Measurements from ENCODE around the gene FHAD1. TPM values are rescaled to one million over a fixed set of nuclear protein-coding genes. Genes with fewer than 3 reads are reported as not detected.

FHAD1 gene
- total RNA-seq, 1 experiment from 2014 or later = 2.0 TPM

DNA sequence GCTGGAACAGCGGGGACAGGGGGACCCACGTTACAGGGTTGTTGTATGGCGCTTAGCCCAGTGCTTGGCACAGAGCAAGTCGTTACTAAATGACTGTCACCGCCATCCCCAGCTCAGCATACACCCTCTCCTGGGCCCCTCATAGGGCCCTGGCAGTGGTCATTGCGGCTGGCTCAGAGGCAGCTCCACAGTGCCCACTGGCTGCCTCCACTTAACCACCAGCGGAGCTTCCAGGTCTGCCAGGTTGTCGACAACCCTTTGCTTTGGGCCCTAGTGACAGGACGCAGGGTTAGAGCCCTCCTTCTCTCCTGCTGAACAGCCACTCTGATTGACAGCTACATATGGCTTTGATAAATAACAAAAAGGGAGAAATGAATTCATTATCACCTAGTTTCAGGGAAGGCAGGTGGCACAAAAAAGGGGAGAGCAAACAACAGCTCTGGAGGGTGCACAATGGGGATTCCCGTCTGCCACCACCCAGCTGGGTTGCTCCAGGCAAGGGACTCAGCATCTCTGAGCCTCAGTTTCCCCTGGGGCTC is 167.5 kb downstream of the FHAD1 start:
- no peak for TF ChIP-seq EZH2 (IDR thresholded peaks at IDR 0.05; ENCODE audit: borderline replicate concordance, low read depth, low read length, poor library complexity, severe bottlenecking)
- TF ChIP-seq, protein P1, sequence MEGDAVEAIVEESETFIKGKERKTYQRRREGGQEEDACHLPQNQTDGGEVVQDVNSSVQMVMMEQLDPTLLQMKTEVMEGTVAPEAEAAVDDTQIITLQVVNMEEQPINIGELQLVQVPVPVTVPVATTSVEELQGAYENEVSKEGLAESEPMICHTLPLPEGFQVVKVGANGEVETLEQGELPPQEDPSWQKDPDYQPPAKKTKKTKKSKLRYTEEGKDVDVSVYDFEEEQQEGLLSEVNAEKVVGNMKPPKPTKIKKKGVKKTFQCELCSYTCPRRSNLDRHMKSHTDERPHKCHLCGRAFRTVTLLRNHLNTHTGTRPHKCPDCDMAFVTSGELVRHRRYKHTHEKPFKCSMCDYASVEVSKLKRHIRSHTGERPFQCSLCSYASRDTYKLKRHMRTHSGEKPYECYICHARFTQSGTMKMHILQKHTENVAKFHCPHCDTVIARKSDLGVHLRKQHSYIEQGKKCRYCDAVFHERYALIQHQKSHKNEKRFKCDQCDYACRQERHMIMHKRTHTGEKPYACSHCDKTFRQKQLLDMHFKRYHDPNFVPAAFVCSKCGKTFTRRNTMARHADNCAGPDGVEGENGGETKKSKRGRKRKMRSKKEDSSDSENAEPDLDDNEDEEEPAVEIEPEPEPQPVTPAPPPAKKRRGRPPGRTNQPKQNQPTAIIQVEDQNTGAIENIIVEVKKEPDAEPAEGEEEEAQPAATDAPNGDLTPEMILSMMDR (conservative IDR thresholded peaks at IDR 0.05; ENCODE audit: low read depth, low read length) = no peak
- no peak overlapping the region for H3K4me3 ChIP-seq (ENCODE audit: low read depth, low read length, poor library complexity, severe bottlenecking)
- intact Hi-C loops (cut with micrococcal nuclease; ENCODE audit: unreplicated experiment) = loop anchor here (5.0 kb wide), 1 partner anchor 92 kb away; no protein-coding TSS in a partner anchor
- BruUV-seq (replicated peaks) = no TSS peak
- no peaks in the 10 kb centered on the region for H3K9me3 ChIP-seq (ENCODE audit: low read depth, low read length, poor library complexity, severe bottlenecking)
- H3K27me3 ChIP-seq (replicated peaks; ENCODE audit: insufficient read depth, low read depth, low read length, poor library complexity) = no peaks in the 10 kb centered on the region
- DNase-seq (ENCODE audit: low spot score) = no peak
- H3K36me3 ChIP-seq (ENCODE audit: insufficient read depth, low read length, poor library complexity, severe bottlenecking) = no peaks in the 10 kb centered on the region
- H3K4me1 ChIP-seq (ENCODE audit: insufficient read depth, low read length, poor library complexity, severe bottlenecking) = peaks cover 24% of the 10 kb centered on the region
- ChIA-PET POLR2A (ENCODE audit: low non-redundant PET) (no interaction called here), CTCF (no interaction called here)
- H3K27ac ChIP-seq (ENCODE audit: low read depth, low read length, poor library complexity, severe bottlenecking) = no peak overlapping the region

- no peak for DNase-seq (ENCODE audit: low spot score)
- no TSS peak for BruUV-seq (replicated peaks)
- TF ChIP-seq, protein P1 (conservative IDR thresholded peaks at IDR 0.05; ENCODE audit: low read depth, low read length) = no peak
- no peak for TF ChIP-seq EZH2 (IDR thresholded peaks at IDR 0.05; ENCODE audit: borderline replicate concordance, low read depth, low read length, poor library complexity, severe bottlenecking)
- H3K4me1 ChIP-seq (ENCODE audit: insufficient read depth, low read length, poor library complexity, severe bottlenecking) = peaks cover 20% of the 10 kb centered on the region
- ChIA-PET POLR2A (ENCODE audit: low non-redundant PET) (no interaction called here), CTCF (no interaction called here)
- intact Hi-C loops (cut with micrococcal nuclease; ENCODE audit: unreplicated experiment) = no loop called here
- no peaks in the 10 kb centered on the region for H3K9me3 ChIP-seq (ENCODE audit: low read depth, low read length, poor library complexity, severe bottlenecking)
- H3K4me3 ChIP-seq (ENCODE audit: low read depth, low read length, poor library complexity, severe bottlenecking) = no peak overlapping the region
- H3K27me3 ChIP-seq (replicated peaks; ENCODE audit: insufficient read depth, low read depth, low read length, poor library complexity) = no peaks in the 10 kb centered on the region
- no peaks in the 10 kb centered on the region for H3K36me3 ChIP-seq (ENCODE audit: insufficient read depth, low read length, poor library complexity, severe bottlenecking)
- no peak overlapping the region for H3K27ac ChIP-seq (ENCODE audit: low read depth, low read length, poor library complexity, severe bottlenecking)
Observed at GRCh38 chr1:15417059-15417934, 170.3 kb downstream of the FHAD1 start.

GRCh38 chr1:15418806-15419515 is 171.9 kb downstream of the FHAD1 start:
- no peak overlapping the region for H3K4me3 ChIP-seq (ENCODE audit: low read depth, low read length, poor library complexity, severe bottlenecking)
- BruUV-seq (replicated peaks) = no TSS peak
- peak; percentile 62 for DNase-seq (ENCODE audit: low spot score)
- no peaks in the 10 kb centered on the region for H3K36me3 ChIP-seq (ENCODE audit: insufficient read depth, low read length, poor library complexity, severe bottlenecking)
- ChIA-PET POLR2A (ENCODE audit: low non-redundant PET) (no interaction called here), CTCF (no interaction called here)
- TF ChIP-seq EZH2 (IDR thresholded peaks at IDR 0.05; ENCODE audit: borderline replicate concordance, low read depth, low read length, poor library complexity, severe bottlenecking) = no peak
- TF ChIP-seq, protein P1 (conservative IDR thresholded peaks at IDR 0.05; ENCODE audit: low read depth, low read length) = no peak
- no peaks in the 10 kb centered on the region for H3K9me3 ChIP-seq (ENCODE audit: low read depth, low read length, poor library complexity, severe bottlenecking)
- H3K4me1 ChIP-seq (ENCODE audit: insufficient read depth, low read length, poor library complexity, severe bottlenecking) = peaks cover 20% of the 10 kb centered on the region
- no peaks in the 10 kb centered on the region for H3K27me3 ChIP-seq (replicated peaks; ENCODE audit: insufficient read depth, low read depth, low read length, poor library complexity)
- intact Hi-C loops (cut with micrococcal nuclease; ENCODE audit: unreplicated experiment) = no loop called here
- no peak overlapping the region for H3K27ac ChIP-seq (ENCODE audit: low read depth, low read length, poor library complexity, severe bottlenecking)
